Astrocyte (in vitro differentiated cells and primary cell): ENCODE measurements around the gene TTC23. TPM values are rescaled to one million over a fixed set of nuclear protein-coding genes. Genes with fewer than 3 reads are reported as not detected.

Experiments
- DNase-seq: peaks from one replicate; pipeline ENCODE4 v3.0.0-alpha.2; 2010; ENCODE audit warnings: low read depth
- FAIRE-seq: peaks from 2 replicates; lab custom pipeline; 2011; peaks lifted over from hg19 to GRCh38; lab: Jason Lieb, UNC
- H2AFZ ChIP-seq: 2 replicates; pipeline ENCODE4 v1.6.0; 2012; ENCODE audit warnings: low read depth, low read length, inconsistent platforms
- H3K27ac ChIP-seq: 2 replicates; pipeline ENCODE4 v1.5.1; 2011; ENCODE audit warnings: low read depth, low read length, inconsistent platforms
- H3K27me3 ChIP-seq: 2 replicates; pipeline ENCODE4 v1.6.0; 2011; ENCODE audit warnings: low read length, inconsistent platforms; ENCODE audit not compliant: insufficient read depth
- H3K36me3 ChIP-seq: 2 replicates; pipeline ENCODE4 v1.5.1; 2011; ENCODE audit warnings: low read length, inconsistent platforms; ENCODE audit not compliant: insufficient read depth
- H3K4me1 ChIP-seq: 2 replicates; pipeline ENCODE4 v1.5.1; 2011; ENCODE audit warnings: low read length, inconsistent platforms; ENCODE audit not compliant: insufficient read depth
- H3K4me2 ChIP-seq: 2 replicates; pipeline ENCODE4 v1.6.0; 2012; ENCODE audit warnings: low read length, inconsistent platforms
- H3K4me3 ChIP-seq: 2 replicates; pipeline ENCODE4 v1.5.1; 2011; ENCODE audit warnings: low read depth, mild to moderate bottlenecking, low read length, inconsistent platforms; ENCODE audit not compliant: insufficient read depth
- H3K79me2 ChIP-seq: 2 replicates; pipeline ENCODE4 v1.6.0; 2012; ENCODE audit warnings: mild to moderate bottlenecking, low read length, inconsistent platforms; ENCODE audit not compliant: insufficient read depth
- H3K9ac ChIP-seq: 2 replicates; pipeline ENCODE4 v1.6.0; 2012; ENCODE audit warnings: mild to moderate bottlenecking, low read length, inconsistent platforms
- H3K9me3 ChIP-seq: 2 replicates; pipeline ENCODE4 v1.5.1; 2012; ENCODE audit warnings: low read depth, mild to moderate bottlenecking, low read length, inconsistent platforms; ENCODE audit not compliant: insufficient read depth
- H4K20me1 ChIP-seq: 2 replicates; pipeline ENCODE4 v1.6.0; 2012; ENCODE audit warnings: low read length, inconsistent platforms; ENCODE audit not compliant: insufficient read depth
- H3K27ac Mint-ChIP-seq: one replicate; pipeline ENCODE4 v1.8.0; 2021; ENCODE audit warnings: mild to moderate bottlenecking, mixed read lengths; ENCODE audit not compliant: unreplicated experiment
- H3K27me3 Mint-ChIP-seq: one replicate; pipeline ENCODE4 v1.8.0; 2021; ENCODE audit warnings: low read depth, mixed read lengths; ENCODE audit not compliant: unreplicated experiment
- H3K36me3 Mint-ChIP-seq: one replicate; pipeline ENCODE4 v1.8.0; 2021; ENCODE audit warnings: low read depth, mixed read lengths; ENCODE audit not compliant: unreplicated experiment
- H3K4me1 Mint-ChIP-seq: one replicate; pipeline ENCODE4 v1.8.0; 2021; ENCODE audit warnings: low read depth, mixed read lengths; ENCODE audit not compliant: unreplicated experiment
- H3K4me3 Mint-ChIP-seq: one replicate; pipeline ENCODE4 v1.8.0; 2021; ENCODE audit warnings: mild to moderate bottlenecking, moderate library complexity, mixed read lengths; ENCODE audit not compliant: unreplicated experiment
- H3K9me3 Mint-ChIP-seq: one replicate; pipeline ENCODE4 v1.8.0; 2021; ENCODE audit warnings: mild to moderate bottlenecking, mixed read lengths; ENCODE audit not compliant: unreplicated experiment
- CTCF ChIP-seq: IDR thresholded peaks from 2 replicates; pipeline ENCODE4 v1.5.1; 2011; ENCODE audit warnings: low read depth, mild to moderate bottlenecking, inconsistent platforms, low read length, moderate library complexity; ENCODE audit not compliant: insufficient read depth
- EZH2 ChIP-seq: IDR thresholded peaks from 2 replicates; pipeline ENCODE4 v1.6.1; 2012; ENCODE audit warnings: mild to moderate bottlenecking, low read length, inconsistent platforms; ENCODE audit not compliant: insufficient read depth
- total RNA-seq: library from RNA; stranded (reverse); gene quantifications from 2 replicates; pipeline ENCODE4 v1.2.1, GENCODE V29; 2021

Gene TTC23
- total RNA-seq, 1 donor from 2014 or later = 20.2 TPM

- Mint-ChIP-seq H3K27me3 (no peaks in the 10 kb centered on the region), H3K9me3 (no peaks in the 10 kb centered on the region), H3K27ac (no peak overlapping the region), H3K36me3 (peaks cover 23% of the 10 kb centered on the region), H3K4me3 (no peak overlapping the region), H3K4me1 (peaks cover 15% of the 10 kb centered on the region)
- Histone ChIP-seq H3K27me3 (no peaks in the 10 kb centered on the region), H3K4me2 (no peak overlapping the region), H3K9ac (no peak overlapping the region), H3K27ac (no peak overlapping the region), H3K4me3 (no peak overlapping the region), H3K79me2 (no peaks in the 10 kb centered on the region), H3K4me1 (no peaks in the 10 kb centered on the region), H4K20me1 (no peaks in the 10 kb centered on the region), H3K9me3 (no peaks in the 10 kb centered on the region), H3K36me3 (peaks cover 8% of the 10 kb centered on the region), H2AFZ (no peak overlapping the region)
- no peak for TF ChIP-seq EZH2
- TF ChIP-seq CTCF = no peak
- FAIRE-seq (no peak), DNase-seq (no peak)
Observed at GRCh38 chr15:99177679-99178078, 71.7 kb downstream of the TTC23 start.

GRCh38 chr15:99176757-99177156 is 72.6 kb downstream of the TTC23 start:
- Mint-ChIP-seq H3K4me3 (no peak overlapping the region), H3K4me1 (peaks cover 8% of the 10 kb centered on the region)
- FAIRE-seq = no peak

More at GRCh38 chr15:99176757-99177156, 72.6 kb downstream of the TTC23 start:
- H3K79me2 ChIP-seq = no peaks in the 10 kb centered on the region
- no peaks in the 10 kb centered on the region for H3K27me3 ChIP-seq
- H3K9me3 Mint-ChIP-seq = no peaks in the 10 kb centered on the region
- peaks cover 9% of the 10 kb centered on the region for H3K36me3 ChIP-seq
- H3K36me3 Mint-ChIP-seq = peaks cover 27% of the 10 kb centered on the region
- H3K27ac Mint-ChIP-seq = no peak overlapping the region
- no peak overlapping the region for H3K9ac ChIP-seq
- TF ChIP-seq EZH2 (no peak), CTCF (no peak)
- H3K4me3 ChIP-seq = no peak overlapping the region
- H3K27me3 Mint-ChIP-seq = no peaks in the 10 kb centered on the region
- no peaks in the 10 kb centered on the region for H4K20me1 ChIP-seq
- H3K4me2 ChIP-seq = no peak overlapping the region
- no peaks in the 10 kb centered on the region for H3K9me3 ChIP-seq
- no peaks in the 10 kb centered on the region for H3K4me1 ChIP-seq
- DNase-seq = no peak
- no peak overlapping the region for H2AFZ ChIP-seq
- no peak overlapping the region for H3K27ac ChIP-seq
